ENCODE results near the gene DPY19L2.
"Not testable (repeated sequence)": the region's sequence is repeated elsewhere in the genome, so short reads cannot be mapped to it uniquely, and the experiment has no call there.

- TF ChIP-seq CTCF (IDR thresholded peaks at IDR 0.05; ENCODE audit: insufficient read depth, low read length, poor library complexity, severe bottlenecking); EZH2phosphoT487 (conservative IDR thresholded peaks at IDR 0.05; ENCODE audit: low read length): not testable (repeated sequence)
These were observed 48.6 kb upstream of the DPY19L2 start for GRCh38 chr12:63716891-63717290.
